Caki2 (cell line): ENCODE data around the gene ISY1. TPM values are rescaled to one million over a fixed set of nuclear protein-coding genes. Genes with fewer than 3 reads are reported as not detected.
"Not testable (repeated sequence)": the region's sequence is repeated elsewhere in the genome, so short reads cannot be mapped to it uniquely, and the experiment has no call there.

Experiments used
- DNase-seq: peaks from one replicate; pipeline ENCODE4 v3.0.0-alpha.2; 2015; ENCODE audit warnings: low read depth
- in situ Hi-C: cut with HindIII; loops from 2 replicates; pipeline ENCODE4 v1.10.0; 2016; ENCODE audit warnings: low sequenced_read_pairs, low pct_unique_long_range_greater_than_20kb, mixed read lengths
- total RNA-seq: library from RNA; depleted of rRNA; stranded (reverse); fragments of >200 nt; shearing (Covaris generic); gene quantifications from 2 replicates; pipeline ENCODE4 v1.2.3, GENCODE V29; 2014; ENCODE audit warnings: low replicate concordance; rRNA removed

ISY1 gene
- 31.5 and 42.0 TPM in 2 replicates for total RNA-seq

GRCh38 chr3:129160891-129161859, at the start of gene ISY1:
TSS of gene ISY1 (minus strand) at chr3:129161063. CDS start at chr3:129160975, 88 bp downstream.
- peak; percentile 93 for DNase-seq

GRCh38 chr3:129207479-129207878, 46.6 kb upstream of the ISY1 start:
- no peak for DNase-seq
- in situ Hi-C loops, result no loop called here

More at GRCh38 chr3:129160891-129161859, at the start of gene ISY1:
- in situ Hi-C loops, result no loop called here

- no peak for DNase-seq
- in situ Hi-C loops, result no loop called here
These were observed 44.4 kb upstream of the ISY1 start for GRCh38 chr3:129205109-129205832.

- in situ Hi-C loops, result no loop called here
- no peak for DNase-seq
These were observed 43.6 kb upstream of the ISY1 start for GRCh38 chr3:129204473-129204872.

- in situ Hi-C loops, result no loop called here
These were observed 38.5 kb upstream of the ISY1 start for GRCh38 chr3:129199366-129199765.

GRCh38 chr3:129197321-129197720, 36.5 kb upstream of the ISY1 start:
- DNase-seq, result no peak
- in situ Hi-C loops, result no loop called here

More at GRCh38 chr3:129199366-129199765, 38.5 kb upstream of the ISY1 start:
- no peak for DNase-seq

GRCh38 chr3:129196601-129197000, 35.7 kb upstream of the ISY1 start:
- in situ Hi-C loops, result no loop called here
- no peak for DNase-seq

GRCh38 chr3:129195731-129196256, 34.9 kb upstream of the ISY1 start:
- in situ Hi-C loops, result no loop called here
- DNase-seq, result peak; percentile 71

GRCh38 chr3:129189793-129190192, 28.9 kb upstream of the ISY1 start:
- in situ Hi-C loops, DNase-seq: not testable (repeated sequence)

- in situ Hi-C loops, result no loop called here
- DNase-seq, result no peak
These were observed 27.0 kb upstream of the ISY1 start for GRCh38 chr3:129187857-129188256.

GRCh38 chr3:129185783-129186182, 24.9 kb upstream of the ISY1 start:
- DNase-seq, result no peak
- in situ Hi-C loops, result no loop called here

GRCh38 chr3:129184784-129185542, 24.1 kb upstream of the ISY1 start:
- in situ Hi-C loops, result not testable (repeated sequence)

GRCh38 chr3:129184396-129184657, 23.5 kb upstream of the ISY1 start:
- DNase-seq, result no peak
- in situ Hi-C loops, result no loop called here

More at GRCh38 chr3:129184784-129185542, 24.1 kb upstream of the ISY1 start:
- DNase-seq, result not testable (repeated sequence)

GRCh38 chr3:129183569-129184395, 22.9 kb upstream of the ISY1 start, which contains the start of gene CNBP:
TSS of gene CNBP (minus strand) at chr3:129183896. CDS start at chr3:129171757, 12,139 bp downstream.
- in situ Hi-C loops, result no loop called here

GRCh38 chr3:129182390-129183185, 21.7 kb upstream of the ISY1 start:
- in situ Hi-C loops, result no loop called here
- DNase-seq, result no peak

More at GRCh38 chr3:129183569-129184395, 22.9 kb upstream of the ISY1 start, which contains the start of gene CNBP:
- peak; percentile 88 for DNase-seq

GRCh38 chr3:129181819-129182218, 21.0 kb upstream of the ISY1 start:
- in situ Hi-C loops, result no loop called here

GRCh38 chr3:129180461-129180860, 19.6 kb upstream of the ISY1 start:
- in situ Hi-C loops, result no loop called here
- DNase-seq, result no peak

More at GRCh38 chr3:129181819-129182218, 21.0 kb upstream of the ISY1 start:
- no peak for DNase-seq
